ENCODE measurements around the gene DNER. TPM values are rescaled to one million over a fixed set of nuclear protein-coding genes. Genes with fewer than 3 reads are reported as not detected.

DNER gene
- total RNA-seq, 4 donors from 2014 or later: 1.9 to 24.7 (median 4.9) TPM

- no peaks in the 10 kb centered on the region for H3K9me3 ChIP-seq
- H3K4me1 ChIP-seq: no peaks in the 10 kb centered on the region
- no peak for TF ChIP-seq POLR2A (IDR thresholded peaks at IDR 0.05)
- TF ChIP-seq, protein P1, sequence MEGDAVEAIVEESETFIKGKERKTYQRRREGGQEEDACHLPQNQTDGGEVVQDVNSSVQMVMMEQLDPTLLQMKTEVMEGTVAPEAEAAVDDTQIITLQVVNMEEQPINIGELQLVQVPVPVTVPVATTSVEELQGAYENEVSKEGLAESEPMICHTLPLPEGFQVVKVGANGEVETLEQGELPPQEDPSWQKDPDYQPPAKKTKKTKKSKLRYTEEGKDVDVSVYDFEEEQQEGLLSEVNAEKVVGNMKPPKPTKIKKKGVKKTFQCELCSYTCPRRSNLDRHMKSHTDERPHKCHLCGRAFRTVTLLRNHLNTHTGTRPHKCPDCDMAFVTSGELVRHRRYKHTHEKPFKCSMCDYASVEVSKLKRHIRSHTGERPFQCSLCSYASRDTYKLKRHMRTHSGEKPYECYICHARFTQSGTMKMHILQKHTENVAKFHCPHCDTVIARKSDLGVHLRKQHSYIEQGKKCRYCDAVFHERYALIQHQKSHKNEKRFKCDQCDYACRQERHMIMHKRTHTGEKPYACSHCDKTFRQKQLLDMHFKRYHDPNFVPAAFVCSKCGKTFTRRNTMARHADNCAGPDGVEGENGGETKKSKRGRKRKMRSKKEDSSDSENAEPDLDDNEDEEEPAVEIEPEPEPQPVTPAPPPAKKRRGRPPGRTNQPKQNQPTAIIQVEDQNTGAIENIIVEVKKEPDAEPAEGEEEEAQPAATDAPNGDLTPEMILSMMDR (IDR thresholded peaks at IDR 0.05): no peak
- H3K27me3 ChIP-seq: no peaks in the 10 kb centered on the region
- intact Hi-C loops (cut with DNase I; ENCODE audit: low total_unique reads): no loop called here
- no peaks in the 10 kb centered on the region for H3K36me3 ChIP-seq
- no peak overlapping the region for H3K4me3 ChIP-seq
- peak overlapping the region; percentile 46 to 65 for H3K27ac ChIP-seq
- no peak for DNase-seq
Measured at GRCh38 chr2:229429589-229429988, 284.8 kb downstream of the DNER start.

GRCh38 chr2:229426464-229426863 lies 287.9 kb downstream of the DNER start:
- no peaks in the 10 kb centered on the region for H3K9me3 ChIP-seq
- no peak for DNase-seq
- intact Hi-C loops (cut with DNase I; ENCODE audit: low total_unique reads): no loop called here
- H3K27ac ChIP-seq: no peak overlapping the region
- TF ChIP-seq, protein P1 (IDR thresholded peaks at IDR 0.05): no peak
- no peak for TF ChIP-seq POLR2A (IDR thresholded peaks at IDR 0.05)
- no peaks in the 10 kb centered on the region for H3K4me1 ChIP-seq
- H3K4me3 ChIP-seq: no peak overlapping the region
- no peaks in the 10 kb centered on the region for H3K36me3 ChIP-seq
- no peaks in the 10 kb centered on the region for H3K27me3 ChIP-seq

DNA sequence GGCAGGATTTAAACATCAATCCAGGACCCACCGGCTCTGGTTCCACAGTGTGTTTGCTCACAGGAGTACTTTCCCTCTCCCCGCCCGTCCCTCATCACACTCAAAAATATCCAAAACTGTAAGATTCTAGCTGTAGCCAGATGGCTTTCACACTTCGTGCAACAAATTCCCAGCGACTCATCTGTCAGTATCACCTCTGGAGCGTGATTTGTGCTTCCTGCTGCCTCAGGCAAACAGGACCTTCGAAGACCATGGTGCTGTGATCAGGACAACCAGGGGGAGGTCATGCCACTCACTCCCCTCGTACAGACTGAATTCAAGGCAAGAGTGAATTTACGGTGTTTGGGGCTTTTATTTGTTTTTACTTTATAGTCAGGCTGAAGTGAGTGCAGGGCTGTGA lies 288.8 kb downstream of the DNER start:
- Histone ChIP-seq H3K27ac (no peak overlapping the region), H3K27me3 (no peaks in the 10 kb centered on the region), H3K36me3 (no peaks in the 10 kb centered on the region), H3K9me3 (no peaks in the 10 kb centered on the region), H3K4me3 (no peak overlapping the region), H3K4me1 (no peaks in the 10 kb centered on the region)
- intact Hi-C loops (cut with DNase I; ENCODE audit: low total_unique reads): no loop called here
- DNase-seq: no peak
- no peak for TF ChIP-seq POLR2A (IDR thresholded peaks at IDR 0.05)
- TF ChIP-seq, protein P1 (IDR thresholded peaks at IDR 0.05): no peak

DNA sequence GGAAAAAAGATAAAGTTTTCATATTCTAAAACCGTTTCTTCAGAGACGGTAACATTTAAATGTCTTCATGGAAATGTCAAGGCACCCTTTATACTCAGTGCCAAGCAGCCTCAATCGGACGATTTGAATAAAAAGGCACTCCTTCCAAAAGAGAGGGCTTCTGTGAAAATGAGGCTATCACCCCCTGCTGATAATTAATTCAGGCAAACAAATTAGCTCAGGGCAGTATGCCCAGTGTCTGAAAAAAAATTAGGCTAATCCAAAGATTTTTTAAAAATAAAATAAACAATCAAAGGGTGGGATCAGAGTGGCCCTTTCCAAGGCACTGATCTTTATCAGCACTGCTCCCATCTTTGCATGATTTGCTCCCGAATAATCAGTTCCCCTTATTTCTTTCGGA lies 292.3 kb downstream of the DNER start:
- no peaks in the 10 kb centered on the region for H3K27me3 ChIP-seq
- DNase-seq: no peak
- H3K9me3 ChIP-seq: no peaks in the 10 kb centered on the region
- intact Hi-C loops (cut with DNase I; ENCODE audit: low total_unique reads): no loop called here
- H3K4me3 ChIP-seq: no peak overlapping the region
- H3K36me3 ChIP-seq: no peaks in the 10 kb centered on the region
- H3K4me1 ChIP-seq: peaks cover 0 to 13% of the 10 kb centered on the region in 2 donors
- TF ChIP-seq, protein P1 (IDR thresholded peaks at IDR 0.05): no peak
- TF ChIP-seq POLR2A (IDR thresholded peaks at IDR 0.05): no peak
- no peak overlapping the region for H3K27ac ChIP-seq

DNA sequence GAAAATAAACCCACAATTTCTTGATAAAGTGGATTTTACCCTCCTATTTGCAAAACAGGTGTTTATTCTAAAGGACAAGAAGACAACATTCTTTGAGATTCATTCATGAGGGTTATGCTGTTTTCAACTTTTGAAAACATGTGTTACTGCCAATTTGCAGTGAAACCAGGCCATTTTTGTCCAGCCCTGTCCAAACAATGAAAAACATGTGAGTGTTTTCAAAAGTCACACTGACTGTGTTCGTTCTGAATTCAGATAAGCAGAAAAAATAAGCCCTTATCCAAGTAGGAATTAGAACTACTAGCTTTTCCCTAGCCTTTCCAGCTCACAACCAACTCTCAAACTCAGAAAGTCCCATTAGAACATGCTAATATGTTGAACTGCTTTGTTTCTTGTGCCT lies 295.2 kb downstream of the DNER start:
- intact Hi-C loops (cut with DNase I; ENCODE audit: low total_unique reads): no loop called here
- TF ChIP-seq, protein P1 (IDR thresholded peaks at IDR 0.05): no peak
- TF ChIP-seq POLR2A (IDR thresholded peaks at IDR 0.05): no peak
- DNase-seq: no peak
- H3K36me3 ChIP-seq: no peaks in the 10 kb centered on the region
- H3K27me3 ChIP-seq: no peaks in the 10 kb centered on the region
- H3K4me1 ChIP-seq: peaks cover 0 to 13% of the 10 kb centered on the region in 2 donors
- no peak overlapping the region for H3K4me3 ChIP-seq
- H3K9me3 ChIP-seq: no peaks in the 10 kb centered on the region
- H3K27ac ChIP-seq: peak overlapping the region; percentile 78 to 86
